KBM-7 (cell line): ENCODE results near the gene LACTBL1.
"Not testable (repeated sequence)": the region's sequence is repeated elsewhere in the genome, so short reads cannot be mapped to it uniquely, and the experiment has no call there.

ENCODE experiments used
- DNase-seq: peaks from one replicate; pipeline ENCODE4 v3.0.0-alpha.2; 2015
- in situ Hi-C: fragments of 300-500 bp; cut with MboI; formaldehyde crosslinking; loops from 2 replicates; pipeline ENCODE4 v1.14.3; 2020; ENCODE audit warnings: low sequenced_read_pairs, low pct_unique_long_range_greater_than_20kb, mixed read lengths

LACTBL1 gene

GRCh38 chr1:22953057-22953739, 19.5 kb downstream of the LACTBL1 start:
- in situ Hi-C loops, result no loop called here
- no peak for DNase-seq

- in situ Hi-C loops, result no loop called here
Measured at GRCh38 chr1:22952694-22953056, 20.0 kb downstream of the LACTBL1 start.

GRCh38 chr1:22951796-22952195, 20.9 kb downstream of the LACTBL1 start:
- in situ Hi-C loops, result no loop called here
- no peak for DNase-seq

More at GRCh38 chr1:22952694-22953056, 20.0 kb downstream of the LACTBL1 start:
- no peak for DNase-seq

- DNase-seq, result no peak
- in situ Hi-C loops, result no loop called here
Measured at GRCh38 chr1:22949822-22950331, 22.8 kb downstream of the LACTBL1 start.

GRCh38 chr1:22945171-22945570, 27.5 kb downstream of the LACTBL1 start:
- DNase-seq, in situ Hi-C loops: not testable (repeated sequence)

GRCh38 chr1:22944346-22945055, 28.2 kb downstream of the LACTBL1 start:
- in situ Hi-C loops, result no loop called here
- DNase-seq, result no peak

- in situ Hi-C loops, result no loop called here
- no peak for DNase-seq
Measured at GRCh38 chr1:22941257-22941656, 31.4 kb downstream of the LACTBL1 start.

- no peak for DNase-seq
- in situ Hi-C loops, result no loop called here
Measured at GRCh38 chr1:22936681-22937080, 36.0 kb downstream of the LACTBL1 start.

GRCh38 chr1:22935433-22935832, 37.2 kb downstream of the LACTBL1 start:
- in situ Hi-C loops, result no loop called here
- no peak for DNase-seq

GRCh38 chr1:22932803-22933470, 39.7 kb downstream of the LACTBL1 start:
- in situ Hi-C loops, result no loop called here
- DNase-seq, result no peak

GRCh38 chr1:22930240-22930912, 42.3 kb downstream of the LACTBL1 start:
- peak; percentile 64 for DNase-seq
- in situ Hi-C loops, result no loop called here

GRCh38 chr1:22925111-22925510, 47.6 kb downstream of the LACTBL1 start:
- in situ Hi-C loops, result no loop called here
- DNase-seq, result no peak

GRCh38 chr1:22922640-22923039, 50.0 kb downstream of the LACTBL1 start:
- in situ Hi-C loops, result no loop called here

GRCh38 chr1:22921452-22922126, 51.1 kb downstream of the LACTBL1 start:
- no peak for DNase-seq
- in situ Hi-C loops, result no loop called here

More at GRCh38 chr1:22922640-22923039, 50.0 kb downstream of the LACTBL1 start:
- DNase-seq, result no peak

- in situ Hi-C loops, result no loop called here
Measured at GRCh38 chr1:22920734-22921451, 51.8 kb downstream of the LACTBL1 start.

GRCh38 chr1:22920026-22920733, 52.5 kb downstream of the LACTBL1 start:
- in situ Hi-C loops, result no loop called here
- no peak for DNase-seq

More at GRCh38 chr1:22920734-22921451, 51.8 kb downstream of the LACTBL1 start:
- DNase-seq, result no peak

- in situ Hi-C loops, result no loop called here
- no peak for DNase-seq
Measured at GRCh38 chr1:22919341-22920025, 53.2 kb downstream of the LACTBL1 start.
